ENCODE results near the gene PET100. TPM values are rescaled to one million over a fixed set of nuclear protein-coding genes. Genes with fewer than 3 reads are reported as not detected.

Gene PET100
- total RNA-seq, 1 donor from 2014 or later, result 80.7 TPM

DNA sequence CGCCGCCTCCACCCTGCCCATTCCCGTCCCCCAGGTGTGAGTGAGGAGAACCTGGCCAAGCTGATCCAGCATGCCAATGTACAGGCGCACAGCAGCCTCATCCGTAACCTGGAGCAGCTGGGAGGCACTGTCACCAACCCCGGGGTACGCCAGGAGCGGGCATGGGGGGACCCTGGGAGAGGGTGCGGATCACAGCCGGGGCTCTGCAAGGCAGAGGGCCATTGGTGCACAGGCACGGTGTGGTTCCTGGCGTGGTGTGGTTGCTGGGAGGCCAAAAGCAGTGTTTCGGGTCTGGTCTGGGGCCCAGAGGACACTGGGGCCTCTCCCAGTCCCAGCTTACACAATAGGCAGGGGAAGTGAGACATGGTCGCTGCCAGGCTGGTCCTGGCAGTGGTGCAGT, 15.6 kb downstream of the PET100 start:
- Mint-ChIP-seq H3K36me3 (ENCODE audit: low read depth) (no peaks in the 10 kb centered on the region), H3K4me3 (ENCODE audit: unreplicated experiment) (no peak overlapping the region), H3K9me3 (ENCODE audit: low read depth) (no peaks in the 10 kb centered on the region), H3K4me1 (ENCODE audit: low read depth) (no peaks in the 10 kb centered on the region), H3K27me3 (ENCODE audit: low read depth) (peaks cover 6% of the 10 kb centered on the region), H3K27ac (ENCODE audit: unreplicated experiment) (no peak overlapping the region)
- no peak for DNase-seq (ENCODE audit: low spot score)
- TF ChIP-seq CTCF (IDR thresholded peaks at IDR 0.05), result no peak

DNA sequence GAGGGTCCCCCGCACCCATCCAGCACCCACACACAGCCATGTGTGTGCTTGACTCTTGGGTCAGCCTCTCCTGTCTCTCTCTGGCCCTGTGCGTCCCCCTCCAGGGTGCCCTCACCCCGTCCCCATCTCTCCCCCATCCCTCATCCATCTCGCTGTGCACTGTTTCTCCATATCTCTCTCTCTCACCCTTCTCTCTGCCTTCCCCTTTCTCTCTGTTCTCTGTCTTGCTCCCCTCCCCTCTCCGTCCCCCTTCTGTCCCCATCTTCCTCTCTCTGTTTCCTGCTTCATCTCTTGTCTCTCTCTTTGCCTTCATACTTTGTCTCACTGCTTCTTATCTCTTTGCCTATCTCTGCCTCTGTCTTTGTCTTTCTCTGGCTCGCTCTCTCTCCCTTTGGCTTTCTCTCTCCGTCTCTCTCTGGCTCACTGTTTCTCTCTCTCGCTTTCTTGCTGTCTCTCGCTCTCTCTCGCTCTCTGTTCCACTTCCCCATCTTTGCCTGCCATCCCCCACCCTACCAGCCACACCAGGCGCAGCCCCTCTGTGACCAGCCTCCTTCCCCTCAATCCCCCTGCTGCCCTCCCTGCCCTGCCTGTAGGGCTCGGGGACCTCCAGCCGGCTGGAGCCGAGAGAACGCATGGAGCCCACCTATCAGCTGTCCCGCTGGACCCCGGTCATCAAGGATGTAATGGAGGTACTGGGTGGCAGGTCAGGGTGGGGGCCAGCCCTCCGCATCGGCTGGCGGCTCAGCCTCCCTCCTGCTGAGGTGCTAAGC, 16.2 kb downstream of the PET100 start:
- Mint-ChIP-seq H3K36me3 (ENCODE audit: low read depth) (no peaks in the 10 kb centered on the region), H3K27ac (ENCODE audit: unreplicated experiment) (no peak overlapping the region), H3K9me3 (ENCODE audit: low read depth) (no peaks in the 10 kb centered on the region), H3K27me3 (ENCODE audit: low read depth) (peaks cover 10% of the 10 kb centered on the region), H3K4me1 (ENCODE audit: low read depth) (no peaks in the 10 kb centered on the region), H3K4me3 (ENCODE audit: unreplicated experiment) (no peak overlapping the region)
- TF ChIP-seq CTCF (IDR thresholded peaks at IDR 0.05), result no peak
- DNase-seq (ENCODE audit: low spot score), result no peak

- no peak for DNase-seq (ENCODE audit: low spot score)
- Mint-ChIP-seq H3K9me3 (ENCODE audit: low read depth) (no peaks in the 10 kb centered on the region), H3K4me1 (ENCODE audit: low read depth) (no peaks in the 10 kb centered on the region), H3K36me3 (ENCODE audit: low read depth) (no peaks in the 10 kb centered on the region), H3K27me3 (ENCODE audit: low read depth) (peaks cover 11% of the 10 kb centered on the region), H3K27ac (ENCODE audit: unreplicated experiment) (no peak overlapping the region), H3K4me3 (ENCODE audit: unreplicated experiment) (no peak overlapping the region)
- no peak for TF ChIP-seq CTCF (IDR thresholded peaks at IDR 0.05)
Measured at GRCh38 chr19:7646426-7646700, 16.8 kb downstream of the PET100 start.

DNA sequence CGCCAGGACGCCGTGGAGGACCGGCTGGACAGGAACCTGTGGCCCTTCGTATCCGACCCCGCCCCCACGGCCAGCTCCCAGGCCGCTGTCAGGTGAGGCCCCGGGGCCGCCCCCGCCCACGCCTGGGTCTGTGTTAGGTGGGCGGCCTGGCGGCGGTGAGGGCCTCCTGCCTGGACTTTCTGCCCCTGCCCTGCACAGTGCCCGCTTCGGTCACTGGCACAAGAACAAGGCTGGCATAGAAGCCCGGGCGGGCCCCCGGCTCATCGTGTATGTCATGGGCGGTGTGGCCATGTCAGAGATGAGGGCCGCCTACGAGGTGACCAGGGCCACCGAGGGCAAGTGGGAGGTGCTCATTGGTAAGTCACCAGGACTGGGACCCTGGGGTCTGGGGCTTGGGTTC, 17.6 kb downstream of the PET100 start:
- no peak for DNase-seq (ENCODE audit: low spot score)
- Mint-ChIP-seq H3K4me1 (ENCODE audit: low read depth) (peaks cover 3% of the 10 kb centered on the region), H3K9me3 (ENCODE audit: low read depth) (no peaks in the 10 kb centered on the region), H3K27ac (ENCODE audit: unreplicated experiment) (no peak overlapping the region), H3K27me3 (ENCODE audit: low read depth) (peaks cover 11% of the 10 kb centered on the region), H3K4me3 (ENCODE audit: unreplicated experiment) (no peak overlapping the region), H3K36me3 (ENCODE audit: low read depth) (no peaks in the 10 kb centered on the region)
- no peak for TF ChIP-seq CTCF (IDR thresholded peaks at IDR 0.05)

DNA sequence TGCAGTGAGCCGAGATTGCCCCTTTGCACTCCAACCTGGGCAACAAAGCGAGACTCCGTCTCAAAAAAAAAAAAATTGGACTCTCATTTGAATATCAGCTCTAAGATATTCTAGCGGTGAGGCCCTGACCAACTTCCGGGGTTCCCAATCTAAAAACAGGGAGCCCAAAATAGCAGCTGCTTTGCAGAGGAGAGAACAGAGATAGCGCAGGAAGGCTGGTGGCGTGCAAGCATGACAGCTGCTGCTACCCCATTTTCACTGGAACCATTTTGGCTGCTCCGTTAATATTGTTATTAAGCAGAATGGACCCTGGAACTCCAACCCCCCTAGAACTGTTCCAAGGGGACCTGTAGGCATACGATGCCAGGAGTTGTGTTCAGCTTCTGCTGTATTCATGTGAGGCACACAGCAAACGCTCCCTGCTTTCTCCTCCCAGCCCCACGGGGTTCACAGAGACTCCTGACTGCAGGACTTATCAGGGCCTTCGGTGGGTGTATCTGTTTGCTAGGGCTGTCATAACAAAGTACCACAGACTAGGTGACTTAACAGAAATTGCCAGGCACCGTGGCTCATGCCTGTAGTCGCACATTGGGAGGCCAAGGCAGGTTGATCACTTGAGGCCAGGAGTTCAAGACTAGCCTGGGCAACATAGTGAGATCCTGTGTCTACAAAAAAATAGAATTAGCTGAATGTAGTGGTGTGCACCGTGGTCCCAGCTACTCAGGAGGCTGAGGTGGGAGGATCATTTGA, 18.8 kb downstream of the PET100 start:
- H3K9me3 Mint-ChIP-seq (ENCODE audit: low read depth), result no peaks in the 10 kb centered on the region
- H3K27ac Mint-ChIP-seq (ENCODE audit: unreplicated experiment), result no peak overlapping the region
- H3K4me1 Mint-ChIP-seq (ENCODE audit: low read depth), result peaks cover 9% of the 10 kb centered on the region
- no peak for DNase-seq (ENCODE audit: low spot score)
- TF ChIP-seq CTCF (IDR thresholded peaks at IDR 0.05), result no peak
- H3K36me3 Mint-ChIP-seq (ENCODE audit: low read depth), result no peaks in the 10 kb centered on the region
- H3K4me3 Mint-ChIP-seq (ENCODE audit: unreplicated experiment), result no peak overlapping the region
- peaks cover 14% of the 10 kb centered on the region for H3K27me3 Mint-ChIP-seq (ENCODE audit: low read depth)

Data from chondrocyte (in vitro differentiated cells).